Measurements from ENCODE around the gene CRY1. TPM values are rescaled to one million over a fixed set of nuclear protein-coding genes. Genes with fewer than 3 reads are reported as not detected.
A peak's percentile ranks its signal among the peaks of the same experiment; 100 is the strongest.

The CRY1 gene
- total and polyA plus RNA-seq, 9 of the 15 experiments (the other 6 are each of a cell fraction or from before 2014, with no cell fraction given): 8.7 to 33.3 (median 25.2) TPM

- TF ChIP-seq GMEB1 (CRISPR knock-in tag; IDR thresholded peaks at IDR 0.05): no peak
- TF ChIP-seq CGGBP1 (CRISPR knock-in tag; IDR thresholded peaks at IDR 0.05): no peak
- TF ChIP-seq U2AF2 (optimal IDR thresholded peaks at IDR 0.05; ENCODE audit: low read depth, low read length): no peak
- TF ChIP-seq ZNF224 (CRISPR knock-in tag; IDR thresholded peaks at IDR 0.05): no peak
- TF ChIP-seq PML (IDR thresholded peaks at IDR 0.05; ENCODE audit: low read length): peak; percentile 80
- no peak for TF ChIP-seq SRSF3 (IDR thresholded peaks at IDR 0.05; ENCODE audit: insufficient read depth, low read length)
- TF ChIP-seq SOX6 (IDR thresholded peaks at IDR 0.05): peak; percentile 85
- TF ChIP-seq AFF1 (IDR thresholded peaks at IDR 0.05; ENCODE audit: low read depth in 1 of 2, partially characterized antibody in 2 of 2): no peak
- TF ChIP-seq PRMT5 (CRISPR knock-in tag; IDR thresholded peaks at IDR 0.05): no peak
- no peak for TF ChIP-seq ZNF512 (tag; IDR thresholded peaks at IDR 0.05)
- peak in 1 of 2 experiments; percentile 39; a peak in 1 of 4 replicates for TF ChIP-seq MAZ (CRISPR knock-in tag; conservative IDR thresholded peaks at IDR 0.05 in 1 of 2, IDR thresholded peaks at IDR 0.05 in 1 of 2)
- no peak for TF ChIP-seq PCBP1 (IDR thresholded peaks at IDR 0.05; ENCODE audit: low read depth, low read length, poor library complexity, severe bottlenecking)
- TF ChIP-seq STAT5A (IDR thresholded peaks at IDR 0.05; ENCODE audit: borderline replicate concordance, low read length): peak; percentile 65; the same call in 1 of the 2 replicates
- TF ChIP-seq ZNF212 (CRISPR knock-in tag; IDR thresholded peaks at IDR 0.05): no peak
- no peak for TF ChIP-seq NONO (IDR thresholded peaks at IDR 0.05; ENCODE audit: low read depth in 2 of 2, low read length in 1 of 2)
- TF ChIP-seq MCM2 (IDR thresholded peaks at IDR 0.05; ENCODE audit: low read depth): no peak
- TF ChIP-seq IRF9 (tag; IDR thresholded peaks at IDR 0.05): no peak
Observed at GRCh38 chr12:106942775-106943174, 150.6 kb downstream of the CRY1 start (continued).

Measured in K562 (cell line).